Loucy (cell line): ENCODE results near the gene INO80B.

Experiments used
- H2AFZ ChIP-seq: fragments of 200-600 bp; sonication (generic); 2 replicates; pipeline ENCODE4 v1.6.0; 2016; ENCODE audit warnings: antibody characterized with exemption, mild to moderate bottlenecking, low read length, moderate library complexity
- H3F3A ChIP-seq: fragments of 200-600 bp; 2 replicates; pipeline ENCODE4 v1.6.0; 2016; ENCODE audit warnings: antibody characterized with exemption, low read depth, mild to moderate bottlenecking
- H3K27me3 ChIP-seq: fragments of 200-600 bp; sonication (generic); 2 replicates; pipeline ENCODE4 v1.6.1; 2014; ENCODE audit warnings: low read length, mild to moderate bottlenecking; ENCODE audit not compliant: insufficient read depth, poor library complexity, severe bottlenecking
- H3K36me3 ChIP-seq: fragments of 200-600 bp; sonication (generic); 2 replicates; pipeline ENCODE4 v1.6.1; 2016; ENCODE audit warnings: low read length; ENCODE audit not compliant: insufficient read depth
- H3K4me1 ChIP-seq: fragments of 200-600 bp; sonication (generic); 2 replicates; pipeline ENCODE4 v1.5.1; 2014; ENCODE audit warnings: low read length, mild to moderate bottlenecking; ENCODE audit not compliant: insufficient read depth, poor library complexity, severe bottlenecking
- H3K4me2 ChIP-seq: fragments of 200-600 bp; sonication (generic); 2 replicates; pipeline ENCODE4 v1.6.0; 2014; ENCODE audit warnings: antibody characterized with exemption, low read length, low read depth, mild to moderate bottlenecking; ENCODE audit not compliant: poor library complexity, severe bottlenecking
- H3K4me3 ChIP-seq: fragments of 200-600 bp; sonication (generic); 2 replicates; pipeline ENCODE4 v1.5.1; 2014; ENCODE audit warnings: low read length, mild to moderate bottlenecking, mixed read lengths; ENCODE audit not compliant: poor library complexity, severe bottlenecking
- H3K79me2 ChIP-seq: fragments of 200-600 bp; sonication (generic); 2 replicates; pipeline ENCODE4 v1.6.1; 2014; ENCODE audit warnings: low read length; ENCODE audit not compliant: insufficient read depth
- H3K9ac ChIP-seq: fragments of 200-600 bp; sonication (generic); 2 replicates; pipeline ENCODE4 v1.6.0; 2014; ENCODE audit warnings: mild to moderate bottlenecking, low read depth, low read length, moderate library complexity; ENCODE audit not compliant: poor library complexity, severe bottlenecking
- H3K9me2 ChIP-seq: fragments of 200-600 bp; sonication (generic); replicated peaks from 2 replicates; pipeline ENCODE4 v1.6.1; 2016; ENCODE audit warnings: low read depth, low read length, mixed read lengths
- H3K9me3 ChIP-seq: fragments of 200-600 bp; sonication (generic); 2 replicates; pipeline ENCODE4 v1.6.1; 2014; ENCODE audit warnings: mild to moderate bottlenecking, antibody characterized with exemption, low read length, low read depth; ENCODE audit not compliant: insufficient read depth
- H4K20me1 ChIP-seq: fragments of 200-600 bp; sonication (generic); 2 replicates; pipeline ENCODE4 v1.6.0; 2014; ENCODE audit warnings: antibody characterized with exemption, low read length, mild to moderate bottlenecking; ENCODE audit not compliant: insufficient read depth, poor library complexity, severe bottlenecking
- CTCF ChIP-seq: fragments of 200-600 bp; sonication (generic); conservative IDR thresholded peaks from 2 replicates; pipeline ENCODE4 v1.5.1; 2014; ENCODE audit warnings: mild to moderate bottlenecking, antibody characterized with exemption, low read length
- EZH2phosphoT487 ChIP-seq: fragments of 200-600 bp; IDR thresholded peaks from 2 replicates; pipeline ENCODE4 v1.6.1; 2018; ENCODE audit warnings: antibody characterized with exemption, mild to moderate bottlenecking, moderate library complexity, borderline replicate concordance

INO80B gene

GRCh38 chr2:74415762-74416395 lies 39.0 kb upstream of the INO80B start:
- H3K36me3 ChIP-seq: no peaks in the 10 kb centered on the region
- no peaks in the 10 kb centered on the region for H3K9me3 ChIP-seq
- no peak overlapping the region for H2AFZ ChIP-seq
- no peak overlapping the region for H3K9ac ChIP-seq
- no peaks in the 10 kb centered on the region for H4K20me1 ChIP-seq
- TF ChIP-seq EZH2phosphoT487: no peak
- H3K27me3 ChIP-seq: no peaks in the 10 kb centered on the region
- H3K79me2 ChIP-seq: no peaks in the 10 kb centered on the region
- peaks cover 9% of the 10 kb centered on the region for H3K4me1 ChIP-seq
- no peaks in the 10 kb centered on the region for H3K9me2 ChIP-seq
- H3K4me2 ChIP-seq: no peak overlapping the region
- no peak overlapping the region for H3K4me3 ChIP-seq
- no peaks in the 10 kb centered on the region for H3F3A ChIP-seq

- Histone ChIP-seq H4K20me1 (no peaks in the 10 kb centered on the region), H3K4me1 (peaks cover 13% of the 10 kb centered on the region), H3K9me2 (no peaks in the 10 kb centered on the region), H3K9ac (no peak overlapping the region), H3K4me3 (no peak overlapping the region), H3F3A (no peaks in the 10 kb centered on the region), H3K4me2 (no peak overlapping the region), H3K36me3 (no peaks in the 10 kb centered on the region), H2AFZ (no peak overlapping the region), H3K9me3 (no peaks in the 10 kb centered on the region), H3K27me3 (no peaks in the 10 kb centered on the region), H3K79me2 (no peaks in the 10 kb centered on the region; the same call in 1 of the 2 replicates)
- TF ChIP-seq CTCF (peak; percentile 42), EZH2phosphoT487 (no peak)
Measured at GRCh38 chr2:74416778-74417177, 38.1 kb upstream of the INO80B start.

- Histone ChIP-seq H3K9me3 (no peaks in the 10 kb centered on the region), H3K4me3 (no peak overlapping the region), H3K9me2 (no peaks in the 10 kb centered on the region), H3K27me3 (no peaks in the 10 kb centered on the region), H4K20me1 (no peaks in the 10 kb centered on the region), H3K9ac (no peak overlapping the region), H3K36me3 (no peaks in the 10 kb centered on the region), H3K4me1 (peaks cover 15% of the 10 kb centered on the region), H3K79me2 (peaks cover 2% of the 10 kb centered on the region; the same call in 1 of the 2 replicates), H3K4me2 (no peak overlapping the region), H2AFZ (no peak overlapping the region), H3F3A (no peaks in the 10 kb centered on the region)
- TF ChIP-seq EZH2phosphoT487: no peak
- TF ChIP-seq CTCF: no peak
Measured at GRCh38 chr2:74417197-74417596, 37.7 kb upstream of the INO80B start.

- Histone ChIP-seq H3K27me3 (no peaks in the 10 kb centered on the region), H3K9ac (no peak overlapping the region), H4K20me1 (no peaks in the 10 kb centered on the region), H3F3A (no peaks in the 10 kb centered on the region), H3K4me2 (no peak overlapping the region), H3K79me2 (peaks cover 5% of the 10 kb centered on the region; the same call in 1 of the 2 replicates), H3K4me3 (no peak overlapping the region), H3K36me3 (no peaks in the 10 kb centered on the region), H2AFZ (no peak overlapping the region), H3K9me2 (no peaks in the 10 kb centered on the region), H3K4me1 (peaks cover 17% of the 10 kb centered on the region), H3K9me3 (no peaks in the 10 kb centered on the region)
- TF ChIP-seq EZH2phosphoT487 (no peak), CTCF (no peak)
Measured at GRCh38 chr2:74417763-74418162, 37.1 kb upstream of the INO80B start.
